ENCODE measurements around the gene RPRD1B. TPM values are rescaled to one million over a fixed set of nuclear protein-coding genes. Genes with fewer than 3 reads are reported as not detected.

Gene RPRD1B
- total and polyA plus RNA-seq, 2 of the 13 experiments (the other 11 are each of a cell fraction or from before 2014, with no cell fraction given), result 31.1 to 41.5 TPM

DNA sequence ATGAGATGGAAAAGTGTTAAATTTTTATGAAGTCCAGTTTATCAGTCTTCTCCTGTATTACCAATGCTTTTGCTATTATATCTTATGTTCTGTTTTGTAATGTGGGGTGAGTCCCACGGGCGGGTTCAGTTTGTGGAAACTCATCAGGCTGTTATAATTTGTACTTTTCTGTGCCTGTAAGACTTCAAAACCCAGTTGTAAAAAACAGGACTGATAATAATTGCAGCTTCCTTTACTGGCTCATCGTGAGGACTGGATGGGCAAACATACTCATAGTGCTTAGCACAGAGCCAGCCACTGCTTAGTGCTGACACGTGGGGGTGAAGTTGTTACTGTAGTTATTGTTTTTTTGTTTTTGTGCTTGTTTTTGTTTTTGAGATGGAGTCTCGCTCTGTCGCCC is 85.9 kb downstream of the RPRD1B start:
- Histone ChIP-seq H3K79me2 (ENCODE audit: insufficient read depth, low read length) (no peaks in the 10 kb centered on the region), H3K4me3 (replicated peaks in 1 of 3; ENCODE audit: insufficient read depth in 1 of 3, low read depth in 2 of 3, low read length in 3 of 3) (no peak overlapping the region), H3K4me1 (ENCODE audit: insufficient read depth, low read length) (peaks cover 19% of the 10 kb centered on the region), H3K4me2 (ENCODE audit: low read depth, low read length) (no peak overlapping the region), H3K27ac (ENCODE audit: extremely low read length, insufficient read depth, low read length) (no peak overlapping the region), H3K36me3 (replicated peaks in 1 of 2; ENCODE audit: control insufficient read depth in 1 of 2, insufficient read depth in 2 of 2, low read length in 2 of 2) (no peaks in the 10 kb centered on the region), H3K9me3 (ENCODE audit: low read length) (no peaks in the 10 kb centered on the region), H3K9ac (ENCODE audit: insufficient read depth, low read depth, low read length) (no peak overlapping the region), H2AFZ (ENCODE audit: low read length) (no peak overlapping the region), H4K20me1 (ENCODE audit: insufficient read depth, low read length) (no peaks in the 10 kb centered on the region), H3K27me3 (ENCODE audit: control insufficient read depth in 1 of 2, insufficient read depth in 2 of 2, low read length in 2 of 2) (no peaks in the 10 kb centered on the region)
- ChIA-PET POLR2A (interaction anchor here (1.2 to 1.3 kb wide), 2 partner anchors 9 to 24 kb away, joined by 3 to 4 read pairs; no protein-coding TSS in a partner anchor), CTCF (ENCODE audit: low intra/inter-chr PET ratio, low total read pairs) (interaction anchor here (0.6 kb wide), 1 partner anchor 45 kb away, joined by 3 read pairs; no protein-coding TSS in a partner anchor)
- intact Hi-C loops (cut with micrococcal nuclease; ENCODE audit: unreplicated experiment) (no loop called here), in situ Hi-C loops (cut with HindIII; ENCODE audit: extremely low pct_ligation_motif_present, low pct_unique_long_range_greater_than_20kb) (no loop called here)
- no TSS peak for BruUV-seq (replicated peaks)
- DNase-seq (ENCODE audit: low spot score), result no peak
- FAIRE-seq, result no peak
- TF ChIP-seq FLYWCH1 (CRISPR knock-in tag; IDR thresholded peaks at IDR 0.05) (no peak), SMYD3 (CRISPR knock-in tag; IDR thresholded peaks at IDR 0.05) (no peak), EZH2 (conservative IDR thresholded peaks at IDR 0.05; ENCODE audit: low read depth, low read length) (no peak), ZBTB42 (CRISPR knock-in tag; IDR thresholded peaks at IDR 0.05) (no peak), XRCC5 (optimal IDR thresholded peaks at IDR 0.05; ENCODE audit: low read length) (no peak), TBP (CRISPR knock-in tag; IDR thresholded peaks at IDR 0.05) (no peak), ZBTB8A (CRISPR knock-in tag; IDR thresholded peaks at IDR 0.05; ENCODE audit: borderline replicate concordance, low read depth) (no peak), ZNF430 (CRISPR knock-in tag; IDR thresholded peaks at IDR 0.05) (no peak), ARID5B (CRISPR knock-in tag; IDR thresholded peaks at IDR 0.05) (no peak), ZNF550 (CRISPR knock-in tag; IDR thresholded peaks at IDR 0.05; ENCODE audit: borderline replicate concordance) (no peak), SIX1 (CRISPR knock-in tag; IDR thresholded peaks at IDR 0.05; ENCODE audit: borderline replicate concordance) (no peak), ZBTB7B (CRISPR knock-in tag; IDR thresholded peaks at IDR 0.05) (no peak)
- TF ChIP-seq, protein P1, sequence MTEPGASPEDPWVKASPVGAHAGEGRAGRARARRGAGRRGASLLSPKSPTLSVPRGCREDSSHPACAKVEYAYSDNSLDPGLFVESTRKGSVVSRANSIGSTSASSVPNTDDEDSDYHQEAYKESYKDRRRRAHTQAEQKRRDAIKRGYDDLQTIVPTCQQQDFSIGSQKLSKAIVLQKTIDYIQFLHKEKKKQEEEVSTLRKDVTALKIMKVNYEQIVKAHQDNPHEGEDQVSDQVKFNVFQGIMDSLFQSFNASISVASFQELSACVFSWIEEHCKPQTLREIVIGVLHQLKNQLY (CRISPR knock-in tag; IDR thresholded peaks at IDR 0.05), result no peak
- no peak for ATAC-seq
- WGBS (ENCODE audit: low lambda C conversion rate), result 76% methylated on average over 6 of the region's 6 CpGs
